Right ventricle myocardium superior (tissue), 1 donor: ENCODE measurements around the gene DYSF. TPM values are rescaled to one million over a fixed set of nuclear protein-coding genes. Genes with fewer than 3 reads are reported as not detected.
A peak's percentile ranks its signal among the peaks of the same experiment; 100 is the strongest.

ENCODE experiments used
- ATAC-seq: fragments of 200-7000 bp; cut with Tn5 transposase; one replicate; pipeline ENCODE4 v1.9.1; 2020; ENCODE audit warnings: mild to moderate bottlenecking; ENCODE audit not compliant: poor library complexity
- DNase-seq: peaks from one replicate; pipeline ENCODE4 v3.0.0-alpha.2; 2020
- intact Hi-C: fragments of 100-400 bp; cut with DNase I; formaldehyde crosslinking; loops from one replicate; pipeline ENCODE4 v1.11.2; 2022
- total RNA-seq: library from RNA; stranded (reverse); fragmentation: NEBNext Ultra II Directional; extraction: Animal tissue kit (Norgen Biotek cat#: 25700); gene quantifications from one replicate; pipeline ENCODE4 v1.2.1, GENCODE V29; 2021
- donor health status: DM: no; HTN: yes; CAD: no; lungs with severe emphysema.

The DYSF gene
- total RNA-seq, 1 donor from 2014 or later: 45.8 TPM

DNA sequence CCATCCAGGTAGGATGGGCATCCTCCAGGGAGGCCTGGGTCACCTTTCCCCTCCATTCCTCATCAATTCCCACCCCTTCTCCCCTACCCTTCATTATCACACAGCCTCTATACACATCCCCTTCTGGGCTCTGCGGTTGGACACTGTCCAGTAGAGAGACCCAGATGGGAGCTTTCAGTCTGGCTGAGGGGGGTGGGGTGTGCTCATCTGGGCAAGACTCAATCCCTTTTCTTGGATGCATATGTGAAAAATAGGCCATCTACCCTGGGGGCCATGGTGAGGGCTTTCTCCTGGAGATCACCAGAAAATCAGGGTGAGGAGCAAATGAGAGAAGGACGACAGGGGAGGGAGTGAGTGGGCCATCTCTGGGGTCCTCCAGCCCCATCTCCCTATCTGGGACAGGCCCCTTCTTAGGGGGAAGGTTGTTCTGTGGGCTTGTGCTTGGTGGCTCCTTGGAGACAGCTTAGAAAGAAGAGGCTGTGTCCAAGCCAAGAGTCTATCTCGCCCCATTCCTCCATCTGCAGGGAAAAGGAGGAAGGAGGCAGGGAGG is 160.1 kb downstream of the DYSF start:
- intact Hi-C loops: loop anchor here (5.0 to 10.0 kb wide), 2 partner anchors 189 to 531 kb away; partner anchors contain the start of gene CYP26B1
- ATAC-seq (no peak), DNase-seq (no peak)

DNA sequence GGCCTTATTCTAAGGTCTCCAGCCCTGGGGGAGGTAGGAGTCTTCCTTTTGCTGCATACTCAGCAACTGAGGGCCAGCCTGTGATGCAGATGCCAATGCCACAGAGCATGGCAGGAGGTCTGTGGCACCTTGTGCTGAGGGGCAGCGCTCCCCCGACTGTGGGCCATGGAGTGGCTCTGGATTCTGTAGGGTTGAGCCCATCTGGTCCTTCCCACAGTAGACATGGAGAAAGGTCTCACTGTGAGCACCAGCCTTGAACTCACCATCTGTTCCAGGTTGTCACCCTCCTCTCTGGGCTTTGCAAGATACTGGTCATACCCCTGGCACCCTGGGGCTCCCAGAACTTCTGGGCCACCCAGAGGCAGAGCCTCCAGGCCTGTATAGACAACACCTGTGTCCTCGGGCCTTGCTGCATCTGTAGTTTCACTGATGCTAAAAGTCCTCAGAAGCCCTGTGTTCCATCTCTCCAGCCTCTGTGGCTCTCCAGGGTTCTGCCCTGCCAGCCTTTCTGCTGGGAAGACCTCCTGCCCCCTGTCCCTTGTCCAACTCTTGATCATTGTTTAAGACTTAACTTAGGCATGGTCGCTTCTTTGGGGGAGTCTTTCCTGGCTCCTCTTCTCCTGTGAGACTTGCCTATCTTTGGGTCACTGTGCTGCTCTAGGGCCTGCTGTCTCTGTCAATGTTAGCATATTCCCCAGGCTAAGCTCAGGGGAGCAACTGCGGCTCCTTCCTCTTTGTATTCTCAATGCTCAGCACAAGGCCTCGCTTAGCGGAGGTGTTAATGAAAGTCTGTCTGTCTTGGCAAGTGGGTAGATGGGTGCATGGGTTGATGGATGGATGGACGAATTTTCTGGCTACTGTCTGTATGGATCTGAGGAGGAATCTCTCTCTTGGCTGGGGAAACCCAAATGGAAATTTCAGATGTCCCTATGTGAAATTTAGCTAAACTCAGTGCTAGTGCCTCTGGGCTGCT is 160.9 kb downstream of the DYSF start:
- no peak for ATAC-seq
- intact Hi-C loops: loop anchor here (5.0 to 10.0 kb wide), 2 partner anchors 188 to 531 kb away; partner anchors contain the start of gene CYP26B1
- DNase-seq: no peak

DNA sequence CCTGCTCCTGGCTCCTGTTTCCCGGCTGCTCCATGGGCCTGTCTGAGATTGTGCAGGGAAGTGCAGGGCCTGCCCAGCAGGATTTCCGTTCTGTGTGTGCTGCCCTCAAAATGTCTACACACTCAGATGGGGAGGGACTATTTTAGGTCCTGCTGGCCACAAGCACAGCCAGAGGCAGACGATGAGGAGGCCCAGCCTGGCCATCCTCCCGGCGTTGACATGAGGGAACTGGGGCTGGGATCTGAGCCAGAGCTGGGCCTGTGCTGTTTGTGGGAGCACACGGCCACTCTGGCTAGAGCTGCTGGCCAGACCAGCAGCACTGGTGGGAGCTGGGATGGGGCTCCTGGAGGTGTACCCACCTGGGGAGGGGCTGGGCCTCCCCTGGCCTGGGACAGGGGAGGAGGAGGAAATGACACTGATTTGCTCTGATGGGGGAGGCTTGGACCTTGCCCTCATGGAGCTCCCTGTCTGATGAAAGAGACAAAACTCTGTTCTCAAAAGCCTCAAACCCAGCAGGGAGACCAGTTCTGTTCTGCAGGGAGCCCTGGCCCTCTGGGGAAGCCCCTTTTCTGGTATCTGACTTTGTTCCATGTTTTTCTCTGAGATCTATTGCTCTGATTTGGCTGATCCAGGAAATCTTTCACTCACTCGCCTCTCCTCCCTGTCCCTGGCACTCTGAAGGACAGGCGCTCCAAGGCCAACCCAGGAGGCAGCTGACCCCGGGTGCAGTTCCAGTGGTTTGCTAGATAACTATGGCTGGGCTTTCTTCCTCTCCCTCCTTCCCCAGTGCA is 161.8 kb downstream of the DYSF start:
- ATAC-seq: peak; percentile 96
- DNase-seq: peak; percentile 95
- intact Hi-C loops: loop anchor here (5.0 to 10.0 kb wide), 2 partner anchors 187 to 530 kb away; partner anchors contain the start of gene CYP26B1

DNA sequence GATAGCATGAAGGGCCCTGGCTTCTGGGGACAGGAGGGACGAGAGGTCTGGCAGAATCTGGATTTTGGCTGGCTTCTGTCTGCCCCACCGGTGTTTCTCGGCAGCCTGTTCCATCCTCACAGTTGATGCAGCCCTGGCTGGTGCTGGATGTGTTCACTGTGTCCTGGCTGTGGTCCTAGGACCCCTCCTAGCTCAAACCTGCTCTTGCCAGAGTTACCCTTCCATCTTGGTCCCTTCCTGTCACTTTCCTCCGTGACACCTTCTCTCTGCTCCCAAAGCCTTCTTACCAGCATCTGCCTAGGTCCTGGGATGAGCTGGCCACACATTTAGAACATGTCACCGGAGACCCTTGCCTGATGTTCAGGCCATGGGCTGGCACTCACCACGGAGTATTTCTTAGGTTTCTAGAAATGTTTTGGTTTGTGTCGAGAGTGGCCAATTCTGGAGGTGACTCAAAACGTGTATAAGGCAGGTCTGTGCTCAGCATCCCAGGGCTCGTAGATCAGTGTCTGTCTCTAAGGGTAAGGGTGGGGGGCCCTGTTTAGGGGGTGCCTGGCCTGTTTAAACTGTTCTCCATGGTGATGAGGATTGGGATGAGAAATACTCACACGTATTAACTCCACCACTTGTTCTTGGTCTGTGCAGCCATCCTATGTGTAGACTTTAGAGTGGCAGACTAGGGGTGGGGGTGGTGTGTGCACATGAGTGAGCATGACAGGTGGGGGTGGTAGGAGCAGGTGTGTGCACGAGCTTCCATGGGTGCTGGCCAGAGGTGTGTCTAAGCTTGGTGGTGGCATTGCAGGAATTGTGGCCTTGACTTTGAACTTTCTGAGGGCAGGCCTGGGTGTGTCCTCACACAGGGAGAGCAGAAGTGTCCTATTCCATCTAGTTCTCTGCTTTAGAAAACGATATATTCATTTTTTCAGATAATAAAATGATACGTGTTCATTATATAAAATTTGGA is 162.7 kb downstream of the DYSF start:
- ATAC-seq (no peak), DNase-seq (no peak)
- intact Hi-C loops: loop anchor here (10.0 kb wide), 1 partner anchor 529 kb away; the partner anchor contains the start of gene CYP26B1

DNA sequence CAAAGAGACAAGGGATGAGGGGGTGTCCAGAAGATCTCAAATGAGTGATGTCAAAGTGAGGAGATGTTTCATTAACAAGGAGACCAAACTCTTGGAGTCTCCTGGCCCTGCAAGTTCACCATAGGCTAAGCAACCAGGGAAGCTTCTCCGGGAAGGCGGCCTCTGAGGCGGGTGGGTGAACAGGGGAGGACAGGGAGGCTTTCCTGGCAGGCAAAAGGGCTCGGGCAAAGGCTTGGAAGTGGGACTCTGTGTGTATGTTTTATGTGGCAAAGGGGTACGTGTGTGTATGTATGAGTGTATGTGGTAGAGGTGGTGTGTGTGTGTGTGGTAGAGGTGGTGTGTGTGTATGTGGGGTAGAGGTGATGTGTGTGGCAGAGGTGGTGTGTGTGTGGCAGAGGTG is 163.9 kb downstream of the DYSF start:
- ATAC-seq: no peak
- DNase-seq: no peak

DNA sequence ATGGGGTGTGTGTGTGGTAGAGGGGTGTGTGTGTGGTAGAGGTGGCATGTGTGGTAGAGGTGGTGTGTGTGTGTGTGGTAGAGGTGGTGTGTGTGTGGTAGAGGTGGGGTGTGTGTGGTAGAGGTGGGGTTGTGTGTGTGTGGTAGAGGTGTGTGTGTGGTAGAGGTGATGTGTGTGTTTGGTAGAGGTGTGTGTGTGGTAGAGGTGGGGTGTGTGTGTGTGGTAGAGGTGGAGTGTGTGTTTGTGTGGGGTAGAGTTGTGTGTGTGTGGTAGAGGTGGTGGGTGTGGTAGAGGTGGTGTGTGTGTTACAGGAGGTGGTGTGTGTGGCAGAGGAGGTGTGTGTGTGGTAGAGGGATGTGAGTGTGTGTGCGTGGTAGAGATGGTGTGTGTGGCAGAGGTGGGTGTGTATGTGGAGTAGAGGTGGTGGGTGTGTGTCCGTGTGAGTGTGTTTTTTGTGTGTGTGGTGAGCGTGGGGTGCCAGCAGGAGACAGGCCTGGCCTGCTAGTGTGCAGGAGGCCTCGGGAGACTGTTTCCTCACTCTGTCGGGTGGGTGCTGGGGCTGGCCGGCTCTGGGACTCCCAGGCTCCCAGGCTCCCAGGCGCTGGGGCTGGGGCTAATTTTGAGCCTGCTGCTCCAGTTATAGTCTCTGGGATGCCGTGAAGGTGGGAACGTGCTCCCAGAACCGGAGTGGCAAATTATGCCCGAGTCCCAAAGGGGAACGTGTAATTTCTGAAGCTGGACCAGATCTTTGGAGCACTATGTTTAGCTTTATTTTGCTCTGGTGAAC is 165.2 kb downstream of the DYSF start:
- ATAC-seq (no peak), DNase-seq (no peak)
- intact Hi-C loops: loop anchor here (10.0 kb wide), 1 partner anchor 526 kb away; the partner anchor contains the start of gene CYP26B1

More for the DNA sequence above, 163.9 kb downstream of the DYSF start:
- intact Hi-C loops: loop anchor here (10.0 kb wide), 1 partner anchor 528 kb away; the partner anchor contains the start of gene CYP26B1

DNA sequence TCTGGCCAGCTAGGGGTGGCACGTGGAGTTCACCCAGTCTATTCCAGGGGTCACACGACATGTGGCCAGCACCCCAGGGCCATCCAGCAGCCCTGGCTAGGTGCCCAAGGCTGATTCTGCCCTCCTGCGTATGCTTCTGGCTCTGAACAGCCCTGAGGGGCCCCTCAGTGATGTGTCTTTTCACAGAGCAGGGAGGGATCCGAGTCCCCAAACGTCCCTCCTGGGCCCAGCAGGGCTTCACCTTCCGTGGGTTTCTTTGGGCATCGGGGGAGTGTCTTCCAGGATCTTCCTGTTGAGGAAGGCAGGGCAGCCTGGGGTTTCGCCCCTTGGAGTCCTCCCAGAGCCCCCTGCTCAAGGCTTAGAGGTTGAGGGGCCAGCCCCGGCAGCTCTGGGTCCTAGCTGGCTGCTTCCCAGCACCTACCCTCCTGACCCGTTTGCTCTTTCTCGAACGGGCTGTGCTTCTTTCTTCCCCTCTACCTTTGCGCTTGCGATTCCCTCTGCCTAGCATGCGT is 165.9 kb downstream of the DYSF start:
- intact Hi-C loops: loop anchor here (10.0 kb wide), 1 partner anchor 526 kb away; the partner anchor contains the start of gene CYP26B1
- no peak for ATAC-seq
- no peak for DNase-seq

DNA sequence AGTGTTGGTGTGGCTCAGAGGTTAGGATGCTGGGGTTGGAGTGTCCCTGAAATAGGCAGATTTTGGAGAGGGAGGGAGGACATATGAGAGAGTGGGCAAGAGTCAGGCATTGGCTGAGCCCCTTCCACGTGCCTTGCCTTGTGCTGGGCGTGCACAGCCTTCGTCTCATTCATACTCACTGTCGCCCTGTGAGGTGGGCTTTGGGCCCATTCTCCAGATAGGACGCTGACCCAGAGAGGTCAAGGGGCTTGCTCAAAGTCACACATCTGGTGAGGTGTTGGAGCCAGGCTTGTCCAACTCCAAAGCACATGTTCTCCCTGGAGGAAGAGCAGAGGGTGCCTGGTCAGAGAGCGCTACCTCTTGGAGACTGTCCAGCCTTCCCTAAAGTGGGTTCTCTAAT is 166.8 kb downstream of the DYSF start:
- DNase-seq: no peak
- ATAC-seq: no peak
- intact Hi-C loops: no loop called here

DNA sequence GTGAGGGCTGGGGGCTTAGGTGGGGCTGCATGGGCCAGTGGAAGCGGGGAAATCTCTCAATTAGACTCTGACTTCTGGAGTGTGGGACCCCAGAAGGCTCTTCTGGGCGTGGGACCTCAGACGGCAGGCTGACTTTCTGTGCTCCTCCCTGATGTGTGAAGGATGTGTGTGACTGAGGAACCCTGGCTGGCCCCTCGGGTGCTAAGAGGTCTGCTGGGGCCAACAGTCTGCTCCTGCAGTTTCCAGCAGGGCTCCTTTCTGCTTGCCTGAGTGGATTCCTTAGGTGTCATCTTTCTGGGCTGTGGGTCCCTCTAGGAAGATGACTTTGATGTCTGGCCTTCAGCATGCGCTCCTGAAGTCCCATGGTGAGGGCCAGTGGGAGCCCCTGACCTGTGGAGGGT is 167.5 kb downstream of the DYSF start:
- ATAC-seq (no peak), DNase-seq (no peak)
- intact Hi-C loops: no loop called here

DNA sequence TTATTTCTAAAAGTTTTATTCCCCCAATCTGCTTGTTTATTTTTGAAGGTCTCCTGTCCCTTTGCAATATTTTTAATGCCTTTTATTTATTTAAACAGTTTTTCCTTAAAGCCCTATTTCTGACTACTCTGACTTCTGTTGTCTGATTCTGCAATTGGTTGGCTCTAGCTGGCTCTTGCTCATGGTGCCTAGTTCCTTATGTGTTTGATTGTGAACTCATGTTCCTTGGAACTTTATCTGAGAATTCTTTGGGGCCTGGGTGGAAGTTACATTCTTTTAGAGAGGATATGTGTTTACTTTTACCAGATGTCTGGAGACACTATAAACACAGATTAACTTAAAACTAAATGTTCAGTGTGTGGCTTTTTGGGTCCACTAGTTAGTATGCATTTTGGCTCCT is 175.9 kb downstream of the DYSF start:
- ATAC-seq (no peak), DNase-seq (no peak)
- intact Hi-C loops: no loop called here

DNA sequence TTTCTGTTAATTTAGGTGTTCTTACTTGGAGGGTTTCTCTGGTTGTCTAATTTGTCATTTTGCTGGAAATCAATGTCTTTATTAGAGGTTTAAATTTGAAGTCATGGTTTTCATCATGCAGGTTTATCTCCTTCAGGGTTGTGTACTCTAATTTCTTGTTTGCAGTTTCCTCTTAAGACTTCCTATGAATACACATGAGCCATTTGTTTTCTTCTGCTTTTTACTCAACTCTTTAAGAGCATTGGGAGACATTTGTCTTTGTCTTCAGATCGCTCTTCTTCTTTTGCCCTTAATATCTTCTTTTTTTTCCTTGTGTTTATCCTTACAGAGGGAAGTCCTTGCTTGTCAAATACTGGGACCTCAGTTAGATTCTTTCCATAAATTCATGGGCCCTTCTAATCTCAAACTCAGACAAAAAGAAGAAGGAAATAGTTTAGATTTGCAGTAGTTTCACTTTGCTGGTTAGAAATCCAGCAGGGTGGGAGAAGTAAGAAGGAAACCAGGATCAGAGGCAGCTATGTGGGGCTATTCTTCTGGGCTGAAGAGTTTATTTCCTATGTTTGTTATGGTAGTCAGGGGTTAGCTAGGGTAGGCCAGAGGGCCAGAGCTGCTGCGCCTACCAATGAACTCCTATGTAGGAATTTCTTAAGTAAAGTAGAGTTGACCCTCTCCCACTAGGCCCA is 176.6 kb downstream of the DYSF start:
- ATAC-seq (no peak), DNase-seq (no peak)
- intact Hi-C loops: no loop called here

DNA sequence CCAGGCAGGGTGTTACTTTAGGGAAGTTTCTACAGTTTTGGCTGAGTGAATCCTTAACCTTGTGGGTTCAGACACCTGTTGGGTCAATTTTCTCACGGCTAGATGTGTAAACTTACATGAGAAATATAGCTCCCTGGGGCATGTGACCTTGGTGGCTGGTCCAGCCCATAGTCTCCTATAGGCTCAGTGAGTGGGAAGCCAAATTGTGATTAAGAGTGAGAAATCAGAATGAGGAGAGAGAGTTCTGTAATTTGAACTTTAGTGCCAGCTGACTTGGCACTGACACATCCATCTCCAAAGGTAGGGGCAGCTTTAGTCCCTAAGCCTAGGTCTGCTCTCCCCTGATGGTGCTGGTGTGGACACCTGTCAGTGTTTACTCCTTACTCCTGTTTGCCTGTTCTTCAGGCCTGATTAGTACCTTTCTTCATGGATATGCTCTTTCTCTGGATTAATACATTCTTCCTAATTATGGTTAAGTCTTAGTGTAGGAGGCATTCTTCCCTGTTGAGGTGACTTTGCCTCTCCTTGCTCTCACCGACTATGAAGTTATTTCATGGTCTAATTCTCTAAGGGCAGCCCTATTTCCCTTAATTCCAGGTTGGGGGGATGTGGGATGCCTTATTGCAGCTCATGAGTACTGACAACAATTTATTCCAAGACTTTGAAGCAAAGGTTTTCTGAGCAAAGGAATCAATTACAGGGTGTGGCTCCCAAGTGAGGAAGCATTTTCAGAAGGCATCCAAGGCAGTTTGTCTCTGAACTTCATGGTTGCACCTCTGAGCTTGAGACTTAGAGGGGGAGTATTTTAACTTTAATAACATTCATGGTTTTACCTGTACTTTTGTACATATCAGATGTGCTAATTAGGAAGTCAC is 177.3 kb downstream of the DYSF start:
- intact Hi-C loops: no loop called here
- DNase-seq: no peak
- ATAC-seq: no peak

DNA sequence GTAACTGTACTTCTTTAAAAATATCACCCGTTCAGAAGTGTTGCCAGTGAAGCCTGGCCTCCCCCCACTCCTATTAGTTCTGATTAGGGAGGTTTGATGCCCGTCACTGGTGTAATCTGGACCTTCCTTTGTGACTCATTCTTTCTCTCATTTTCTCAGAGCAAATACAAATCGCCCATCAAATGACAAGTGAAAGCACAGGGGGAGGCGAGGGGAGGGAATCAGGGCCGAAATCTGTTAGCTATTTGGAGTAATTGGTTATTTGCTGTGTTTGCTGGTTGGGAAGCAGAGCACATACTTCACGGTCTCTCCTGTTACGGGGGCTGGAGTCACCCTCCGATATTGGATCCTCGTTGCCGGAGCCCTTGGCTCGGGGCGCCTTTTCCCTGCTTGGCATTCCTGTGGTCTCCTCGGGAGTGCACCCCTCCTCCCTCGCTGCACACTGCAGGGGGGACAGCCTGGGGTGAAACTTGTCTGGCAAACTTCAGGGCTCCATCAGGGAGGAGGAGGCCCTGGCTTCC is 178.1 kb downstream of the DYSF start:
- no peak for ATAC-seq
- DNase-seq: no peak
- intact Hi-C loops: no loop called here

DNA sequence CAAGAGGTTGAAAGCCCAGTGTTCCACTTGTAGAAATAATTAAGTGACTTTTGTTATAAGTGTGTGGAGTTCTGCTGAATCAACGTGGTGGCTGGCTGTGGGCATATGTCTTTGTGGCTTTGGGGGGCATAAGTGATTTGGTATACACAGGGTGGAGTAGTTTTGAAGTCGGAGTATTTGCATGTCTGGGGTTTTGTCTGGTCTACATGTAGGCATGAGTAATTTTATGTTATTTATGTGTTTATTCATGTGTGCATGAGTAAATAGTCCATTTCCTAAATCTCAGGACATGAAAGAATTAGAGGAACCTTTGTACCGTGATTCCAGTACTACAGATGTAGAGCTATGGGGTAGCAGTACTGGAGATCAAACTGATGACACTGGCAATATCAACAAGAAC is 179.7 kb downstream of the DYSF start:
- intact Hi-C loops: no loop called here
- ATAC-seq (no peak), DNase-seq (no peak)

DNA sequence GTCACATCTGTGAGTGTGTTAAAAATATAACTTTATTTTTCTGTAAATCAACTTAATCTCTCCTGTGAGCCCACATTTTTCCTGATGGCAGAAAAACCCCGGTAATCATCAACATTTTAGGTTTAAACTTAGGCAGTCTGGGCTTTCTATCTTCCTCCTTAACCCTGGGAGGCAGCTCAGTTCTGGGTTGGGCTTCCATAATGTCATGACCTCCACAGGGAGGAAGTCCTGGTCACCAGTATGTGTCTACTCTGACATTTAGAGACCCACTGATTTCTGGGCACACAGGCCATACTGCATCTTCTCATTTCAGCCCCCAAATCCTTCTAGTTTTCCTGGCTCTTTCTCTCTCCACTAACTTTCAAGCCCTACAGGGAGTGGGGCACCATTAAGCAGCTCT is 181.2 kb downstream of the DYSF start:
- intact Hi-C loops: no loop called here
- DNase-seq (no peak), ATAC-seq (peak; percentile 39)
